ENCODE results near the gene ENOX2. TPM values are rescaled to one million over a fixed set of nuclear protein-coding genes. Genes with fewer than 3 reads are reported as not detected.

ENOX2 gene
- total RNA-seq, 4 donors from 2014 or later: 9.3 to 20.7 (median 15.4) TPM

GRCh38 chrX:130778773-130779172, 124.2 kb downstream of the ENOX2 start:
- Histone ChIP-seq H3K27me3 (no peaks in the 10 kb centered on the region), H3K36me3 (no peaks in the 10 kb centered on the region)
- WGBS, 2 donors (ENCODE audit: low coverage in 1 of 2): 65 to 85% methylated on average over 2 to 3 of the region's 3 CpGs

GRCh38 chrX:130775849-130776248, 127.2 kb downstream of the ENOX2 start:
- WGBS, 2 donors (ENCODE audit: low coverage in 1 of 2): 93% methylated on average over 1 of the region's 1 CpG; no CpG with 5 or more reads in 1 of the 2 donors
- Histone ChIP-seq H3K9me3 (no peaks in the 10 kb centered on the region), H3K4me3 (no peak overlapping the region), H3K36me3 (no peaks in the 10 kb centered on the region), H3K4me1 (no peaks in the 10 kb centered on the region), H3K27ac (no peak overlapping the region), H3K27me3 (no peaks in the 10 kb centered on the region)
- no peak for ATAC-seq
- TF ChIP-seq, protein P1, sequence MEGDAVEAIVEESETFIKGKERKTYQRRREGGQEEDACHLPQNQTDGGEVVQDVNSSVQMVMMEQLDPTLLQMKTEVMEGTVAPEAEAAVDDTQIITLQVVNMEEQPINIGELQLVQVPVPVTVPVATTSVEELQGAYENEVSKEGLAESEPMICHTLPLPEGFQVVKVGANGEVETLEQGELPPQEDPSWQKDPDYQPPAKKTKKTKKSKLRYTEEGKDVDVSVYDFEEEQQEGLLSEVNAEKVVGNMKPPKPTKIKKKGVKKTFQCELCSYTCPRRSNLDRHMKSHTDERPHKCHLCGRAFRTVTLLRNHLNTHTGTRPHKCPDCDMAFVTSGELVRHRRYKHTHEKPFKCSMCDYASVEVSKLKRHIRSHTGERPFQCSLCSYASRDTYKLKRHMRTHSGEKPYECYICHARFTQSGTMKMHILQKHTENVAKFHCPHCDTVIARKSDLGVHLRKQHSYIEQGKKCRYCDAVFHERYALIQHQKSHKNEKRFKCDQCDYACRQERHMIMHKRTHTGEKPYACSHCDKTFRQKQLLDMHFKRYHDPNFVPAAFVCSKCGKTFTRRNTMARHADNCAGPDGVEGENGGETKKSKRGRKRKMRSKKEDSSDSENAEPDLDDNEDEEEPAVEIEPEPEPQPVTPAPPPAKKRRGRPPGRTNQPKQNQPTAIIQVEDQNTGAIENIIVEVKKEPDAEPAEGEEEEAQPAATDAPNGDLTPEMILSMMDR (IDR thresholded peaks at IDR 0.05): no peak
- no peak for TF ChIP-seq EP300 (IDR thresholded peaks at IDR 0.05)
- TF ChIP-seq POLR2AphosphoS5 (IDR thresholded peaks at IDR 0.05): no peak
- TF ChIP-seq POLR2A (IDR thresholded peaks at IDR 0.05): no peak

More at GRCh38 chrX:130778773-130779172, 124.2 kb downstream of the ENOX2 start:
- no peaks in the 10 kb centered on the region for H3K4me1 ChIP-seq
- H3K9me3 ChIP-seq: no peaks in the 10 kb centered on the region
- TF ChIP-seq, protein P1 (IDR thresholded peaks at IDR 0.05): no peak
- TF ChIP-seq POLR2A (IDR thresholded peaks at IDR 0.05) (no peak), EP300 (IDR thresholded peaks at IDR 0.05) (no peak), POLR2AphosphoS5 (IDR thresholded peaks at IDR 0.05) (no peak)
- H3K27ac ChIP-seq: no peak overlapping the region
- no peak overlapping the region for H3K4me3 ChIP-seq
- no peak for ATAC-seq

DNA sequence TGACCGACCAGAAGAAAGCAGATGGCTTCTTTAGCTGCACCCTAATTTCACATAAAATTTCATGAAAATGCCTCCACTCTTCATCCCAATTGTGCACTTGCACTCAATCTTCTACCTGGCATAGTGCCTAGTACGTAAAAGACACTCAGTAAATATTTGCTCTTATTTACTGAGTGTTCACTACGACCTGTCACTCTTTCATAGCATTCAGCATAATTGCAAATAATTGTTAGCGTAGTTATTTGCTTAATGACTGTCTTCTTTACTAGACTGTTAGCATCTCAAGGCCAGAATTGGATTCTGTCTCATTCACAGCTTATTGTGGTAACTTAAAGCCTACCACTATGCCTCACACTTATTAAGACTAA, 130.2 kb downstream of the ENOX2 start:
- H3K27ac ChIP-seq: no peak overlapping the region

GRCh38 chrX:130772105-130772775, 130.8 kb downstream of the ENOX2 start:
- no peak for TF ChIP-seq POLR2A (IDR thresholded peaks at IDR 0.05)
- TF ChIP-seq, protein P1 (IDR thresholded peaks at IDR 0.05): no peak
- no peak overlapping the region for H3K27ac ChIP-seq
- no peak overlapping the region for H3K4me3 ChIP-seq
- no peaks in the 10 kb centered on the region for H3K36me3 ChIP-seq
- no peak for ATAC-seq
- H3K27me3 ChIP-seq: no peaks in the 10 kb centered on the region
- H3K4me1 ChIP-seq: no peaks in the 10 kb centered on the region
- 76 to 100% methylated on average over 2 of the region's 4 CpGs for WGBS, 2 donors (ENCODE audit: low coverage in 1 of 2)
- H3K9me3 ChIP-seq: no peaks in the 10 kb centered on the region

More for the DNA sequence above, 130.2 kb downstream of the ENOX2 start:
- TF ChIP-seq POLR2A (IDR thresholded peaks at IDR 0.05) (no peak), POLR2AphosphoS5 (IDR thresholded peaks at IDR 0.05) (no peak), EP300 (IDR thresholded peaks at IDR 0.05) (no peak)
- TF ChIP-seq, protein P1 (IDR thresholded peaks at IDR 0.05): no peak
- Histone ChIP-seq H3K9me3 (no peaks in the 10 kb centered on the region), H3K4me1 (no peaks in the 10 kb centered on the region), H3K27me3 (no peaks in the 10 kb centered on the region), H3K36me3 (no peaks in the 10 kb centered on the region), H3K4me3 (no peak overlapping the region)
- WGBS, 2 donors (ENCODE audit: low coverage in 1 of 2): 64% methylated on average over 4 of the region's 4 CpGs; no CpG with 5 or more reads in 1 of the 2 donors
- ATAC-seq: no peak

DNA sequence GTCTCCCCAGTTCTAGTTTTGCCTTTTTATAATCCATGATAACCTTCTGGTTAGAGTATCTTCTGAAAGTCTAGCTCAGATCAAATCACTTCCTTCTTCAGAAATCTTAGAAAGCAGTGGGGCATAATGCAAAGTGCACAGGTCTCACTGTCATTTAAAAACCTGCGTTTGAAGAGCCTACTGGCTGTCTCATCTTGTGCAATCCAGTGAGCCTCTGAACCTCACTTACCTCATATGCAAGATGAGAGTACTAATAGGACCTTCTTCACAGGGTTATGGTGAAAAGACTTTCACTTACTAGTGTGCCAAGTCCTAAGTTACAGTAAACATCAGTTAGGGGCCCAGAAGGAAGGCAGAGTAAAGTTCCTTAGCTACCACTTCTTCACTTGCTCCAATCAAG, 131.4 kb downstream of the ENOX2 start:
- Histone ChIP-seq H3K4me1 (no peaks in the 10 kb centered on the region), H3K27ac (no peak overlapping the region), H3K27me3 (no peaks in the 10 kb centered on the region), H3K4me3 (no peak overlapping the region), H3K9me3 (no peaks in the 10 kb centered on the region), H3K36me3 (no peaks in the 10 kb centered on the region)
- no peak for ATAC-seq
- WGBS, 2 donors (ENCODE audit: low coverage in 1 of 2): 67 to 80% methylated on average over 1 of the region's 1 CpG
- TF ChIP-seq, protein P1 (IDR thresholded peaks at IDR 0.05): no peak
- TF ChIP-seq POLR2AphosphoS5 (IDR thresholded peaks at IDR 0.05) (no peak), EP300 (IDR thresholded peaks at IDR 0.05) (no peak), POLR2A (IDR thresholded peaks at IDR 0.05) (no peak)

All from gastroesophageal sphincter (tissue), 4 donors.